DLD1 (cell line): ENCODE data around the gene CCDC63.
"Not testable (repeated sequence)": the region's sequence is repeated elsewhere in the genome, so short reads cannot be mapped to it uniquely, and the experiment has no call there.

Experiments
- in situ Hi-C: cut with HindIII; loops from 2 replicates; pipeline ENCODE4 v1.10.0; 2017; ENCODE audit warnings: low sequenced_read_pairs

The CCDC63 gene

GRCh38 chr12:110844131-110844530, 2.7 kb upstream of the CCDC63 start:
- in situ Hi-C loops = no loop called here

- in situ Hi-C loops = no loop called here
These were observed 2.0 kb upstream of the CCDC63 start for GRCh38 chr12:110844551-110845338.

- in situ Hi-C loops = no loop called here
These were observed 1.5 kb upstream of the CCDC63 start for GRCh38 chr12:110845339-110845682.

- in situ Hi-C loops = no loop called here
These were observed 1.6 kb downstream of the CCDC63 start for GRCh38 chr12:110848314-110848923.

- in situ Hi-C loops = no loop called here
These were observed 2.4 kb downstream of the CCDC63 start for GRCh38 chr12:110849221-110849620.

- in situ Hi-C loops = no loop called here
These were observed 3.1 kb downstream of the CCDC63 start for GRCh38 chr12:110849748-110850403.

- in situ Hi-C loops = no loop called here
These were observed 4.0 kb downstream of the CCDC63 start for GRCh38 chr12:110850762-110851161.

GRCh38 chr12:110853836-110854235, 7.0 kb downstream of the CCDC63 start:
- in situ Hi-C loops = no loop called here

- in situ Hi-C loops = no loop called here
These were observed 9.8 kb downstream of the CCDC63 start for GRCh38 chr12:110856542-110856941.

- in situ Hi-C loops = no loop called here
These were observed 10.7 kb downstream of the CCDC63 start for GRCh38 chr12:110857528-110857927.

GRCh38 chr12:110857954-110858353, 11.2 kb downstream of the CCDC63 start:
- in situ Hi-C loops = not testable (repeated sequence)

- in situ Hi-C loops = no loop called here
These were observed 12.1 kb downstream of the CCDC63 start for GRCh38 chr12:110858848-110859247.

- in situ Hi-C loops = no loop called here
These were observed 14.1 kb downstream of the CCDC63 start for GRCh38 chr12:110860833-110861296.

- in situ Hi-C loops = no loop called here
These were observed 14.9 kb downstream of the CCDC63 start for GRCh38 chr12:110861729-110862128.

- in situ Hi-C loops = no loop called here
These were observed 15.5 kb downstream of the CCDC63 start for GRCh38 chr12:110862329-110862728.

- in situ Hi-C loops = no loop called here
These were observed 16.4 kb downstream of the CCDC63 start for GRCh38 chr12:110863161-110863560.

GRCh38 chr12:110865521-110865920, 18.7 kb downstream of the CCDC63 start:
- in situ Hi-C loops = no loop called here

- in situ Hi-C loops = no loop called here
These were observed 22.2 kb downstream of the CCDC63 start for GRCh38 chr12:110869026-110869425.

- in situ Hi-C loops = no loop called here
These were observed 23.0 kb downstream of the CCDC63 start for GRCh38 chr12:110869803-110870202.

- in situ Hi-C loops = no loop called here
These were observed 25.3 kb downstream of the CCDC63 start for GRCh38 chr12:110872100-110872499.

GRCh38 chr12:110874351-110874750, 27.6 kb downstream of the CCDC63 start:
- in situ Hi-C loops = no loop called here

- in situ Hi-C loops = no loop called here
These were observed 28.0 kb downstream of the CCDC63 start for GRCh38 chr12:110874781-110875180.
